HCT116 (cell line): ENCODE measurements around the gene LAMA4.

Experiments
- JUND ChIP-seq: IDR thresholded peaks from 2 replicates; pipeline ENCODE4 v1.6.1; 2012
- SP1 ChIP-seq: IDR thresholded peaks from 2 replicates; pipeline ENCODE4 v1.6.1; 2012; ENCODE audit warnings: low read depth
- ZNF274 ChIP-seq: fragments of 200-500 bp; sonication (Bioruptor generic); IDR thresholded peaks from 2 replicates; pipeline ENCODE4 v1.6.1; 2014; ENCODE audit warnings: mild to moderate bottlenecking, low read depth, low read length, inconsistent platforms
- TF ChIP-seq, protein P1 (sequence below), 3 experiments: fragments of 200-600 bp in 1 of 3; sonication (generic) in 1 of 3; IDR thresholded peaks in 2 of 3; conservative IDR thresholded peaks in 1 of 3; 2 replicates each; pipeline ENCODE4 v1.5.1; 2012 to 2017; ENCODE audit warnings: low read depth in 2 of 3, low read length in 2 of 3, antibody characterized with exemption in 1 of 3, borderline replicate concordance in 1 of 3, control low read depth in 1 of 3, mild to moderate bottlenecking in 1 of 3, mixed read lengths in 1 of 3, mixed run types in 1 of 3, moderate library complexity in 1 of 3; ENCODE audit not compliant: insufficient read depth in 1 of 3
- TF ChIP-seq, protein P2 (sequence below): IDR thresholded peaks from 2 replicates; pipeline ENCODE4 v1.6.1; 2012; ENCODE audit warnings: low read depth

DNA sequence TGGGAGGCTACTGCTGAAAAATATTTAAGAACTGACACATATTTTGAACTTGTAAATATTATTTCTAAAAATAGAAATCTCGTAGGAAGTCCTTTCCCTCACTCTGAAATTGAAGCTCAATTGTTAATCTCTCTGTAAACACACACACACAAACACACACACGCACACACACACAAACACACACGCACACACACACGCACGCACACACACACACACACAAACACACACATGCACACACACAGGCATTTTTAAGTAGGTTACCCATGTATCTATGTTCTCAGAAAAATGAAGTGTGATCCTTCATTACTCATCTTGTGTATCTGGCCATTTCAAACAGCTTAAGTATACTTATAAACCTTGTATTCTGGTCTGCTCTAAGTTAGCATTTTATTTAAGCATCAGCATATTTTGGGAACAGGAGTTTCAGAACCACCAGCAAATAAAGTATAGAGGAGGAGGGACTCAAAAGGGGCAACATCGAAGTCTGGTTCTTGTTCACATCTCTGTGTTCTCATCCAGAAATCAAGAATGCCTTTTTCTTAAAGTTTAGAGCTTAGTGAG, 188.9 kb downstream of the LAMA4 start:
- TF ChIP-seq SP1 (no peak), ZNF274 (no peak), JUND (no peak)
- TF ChIP-seq, protein P1, sequence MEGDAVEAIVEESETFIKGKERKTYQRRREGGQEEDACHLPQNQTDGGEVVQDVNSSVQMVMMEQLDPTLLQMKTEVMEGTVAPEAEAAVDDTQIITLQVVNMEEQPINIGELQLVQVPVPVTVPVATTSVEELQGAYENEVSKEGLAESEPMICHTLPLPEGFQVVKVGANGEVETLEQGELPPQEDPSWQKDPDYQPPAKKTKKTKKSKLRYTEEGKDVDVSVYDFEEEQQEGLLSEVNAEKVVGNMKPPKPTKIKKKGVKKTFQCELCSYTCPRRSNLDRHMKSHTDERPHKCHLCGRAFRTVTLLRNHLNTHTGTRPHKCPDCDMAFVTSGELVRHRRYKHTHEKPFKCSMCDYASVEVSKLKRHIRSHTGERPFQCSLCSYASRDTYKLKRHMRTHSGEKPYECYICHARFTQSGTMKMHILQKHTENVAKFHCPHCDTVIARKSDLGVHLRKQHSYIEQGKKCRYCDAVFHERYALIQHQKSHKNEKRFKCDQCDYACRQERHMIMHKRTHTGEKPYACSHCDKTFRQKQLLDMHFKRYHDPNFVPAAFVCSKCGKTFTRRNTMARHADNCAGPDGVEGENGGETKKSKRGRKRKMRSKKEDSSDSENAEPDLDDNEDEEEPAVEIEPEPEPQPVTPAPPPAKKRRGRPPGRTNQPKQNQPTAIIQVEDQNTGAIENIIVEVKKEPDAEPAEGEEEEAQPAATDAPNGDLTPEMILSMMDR (IDR thresholded peaks at IDR 0.05 in 2 of 3, conservative IDR thresholded peaks at IDR 0.05 in 1 of 3; ENCODE audit: borderline replicate concordance in 1 of 3, insufficient read depth in 1 of 3, low read depth in 2 of 3, low read length in 2 of 3) = no peak
- TF ChIP-seq, protein P2, sequence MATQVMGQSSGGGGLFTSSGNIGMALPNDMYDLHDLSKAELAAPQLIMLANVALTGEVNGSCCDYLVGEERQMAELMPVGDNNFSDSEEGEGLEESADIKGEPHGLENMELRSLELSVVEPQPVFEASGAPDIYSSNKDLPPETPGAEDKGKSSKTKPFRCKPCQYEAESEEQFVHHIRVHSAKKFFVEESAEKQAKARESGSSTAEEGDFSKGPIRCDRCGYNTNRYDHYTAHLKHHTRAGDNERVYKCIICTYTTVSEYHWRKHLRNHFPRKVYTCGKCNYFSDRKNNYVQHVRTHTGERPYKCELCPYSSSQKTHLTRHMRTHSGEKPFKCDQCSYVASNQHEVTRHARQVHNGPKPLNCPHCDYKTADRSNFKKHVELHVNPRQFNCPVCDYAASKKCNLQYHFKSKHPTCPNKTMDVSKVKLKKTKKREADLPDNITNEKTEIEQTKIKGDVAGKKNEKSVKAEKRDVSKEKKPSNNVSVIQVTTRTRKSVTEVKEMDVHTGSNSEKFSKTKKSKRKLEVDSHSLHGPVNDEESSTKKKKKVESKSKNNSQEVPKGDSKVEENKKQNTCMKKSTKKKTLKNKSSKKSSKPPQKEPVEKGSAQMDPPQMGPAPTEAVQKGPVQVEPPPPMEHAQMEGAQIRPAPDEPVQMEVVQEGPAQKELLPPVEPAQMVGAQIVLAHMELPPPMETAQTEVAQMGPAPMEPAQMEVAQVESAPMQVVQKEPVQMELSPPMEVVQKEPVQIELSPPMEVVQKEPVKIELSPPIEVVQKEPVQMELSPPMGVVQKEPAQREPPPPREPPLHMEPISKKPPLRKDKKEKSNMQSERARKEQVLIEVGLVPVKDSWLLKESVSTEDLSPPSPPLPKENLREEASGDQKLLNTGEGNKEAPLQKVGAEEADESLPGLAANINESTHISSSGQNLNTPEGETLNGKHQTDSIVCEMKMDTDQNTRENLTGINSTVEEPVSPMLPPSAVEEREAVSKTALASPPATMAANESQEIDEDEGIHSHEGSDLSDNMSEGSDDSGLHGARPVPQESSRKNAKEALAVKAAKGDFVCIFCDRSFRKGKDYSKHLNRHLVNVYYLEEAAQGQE = no peak
